ENCODE results near the gene AHDC1.
"Not testable (repeated sequence)": the region's sequence is repeated elsewhere in the genome, so short reads cannot be mapped to it uniquely, and the experiment has no call there.

AHDC1 gene

GRCh38 chr1:27552911-27553420 is 51.0 kb downstream of the AHDC1 start:
- no peak for DNase-seq (ENCODE audit: low read depth, low spot score)

- no peak for DNase-seq (ENCODE audit: low read depth, low spot score)
These were observed 52.0 kb downstream of the AHDC1 start for GRCh38 chr1:27551953-27552312.

GRCh38 chr1:27551170-27551952 is 52.6 kb downstream of the AHDC1 start:
- no peak for DNase-seq (ENCODE audit: low read depth, low spot score)

DNA sequence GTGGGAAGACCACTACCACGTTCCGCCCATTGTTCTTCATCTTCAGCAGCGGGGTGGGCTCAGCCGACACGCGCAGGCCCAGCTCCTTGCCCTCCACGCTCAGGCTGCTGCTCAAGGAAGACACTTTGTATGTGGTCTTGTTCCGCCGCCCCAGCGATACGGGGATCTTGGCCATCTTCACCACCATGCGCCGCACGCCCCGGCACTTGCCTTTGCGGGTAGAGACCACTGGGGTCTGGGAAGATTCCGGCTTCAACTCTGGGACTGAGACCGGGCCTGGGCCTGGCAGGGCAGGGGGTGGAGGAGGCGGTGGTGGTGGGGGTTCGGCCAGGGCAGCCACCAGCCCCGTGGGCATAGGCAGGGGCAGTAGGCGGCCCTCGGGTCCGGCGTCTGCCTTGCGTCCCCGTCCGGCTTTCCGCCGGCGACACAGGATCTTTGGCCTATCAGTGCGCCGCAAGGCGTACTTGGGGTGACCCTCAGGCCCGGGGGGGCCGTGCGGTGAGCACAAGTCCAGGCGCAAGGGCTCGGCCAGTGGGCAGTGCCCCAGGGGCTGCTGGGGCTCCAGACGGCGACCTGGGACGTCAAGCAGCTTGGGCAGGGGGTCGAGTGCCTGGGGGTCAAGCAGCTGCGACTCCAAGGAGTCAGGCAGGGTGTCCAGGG is 53.3 kb downstream of the AHDC1 start:
- DNase-seq (ENCODE audit: low read depth, low spot score) = no peak

DNA sequence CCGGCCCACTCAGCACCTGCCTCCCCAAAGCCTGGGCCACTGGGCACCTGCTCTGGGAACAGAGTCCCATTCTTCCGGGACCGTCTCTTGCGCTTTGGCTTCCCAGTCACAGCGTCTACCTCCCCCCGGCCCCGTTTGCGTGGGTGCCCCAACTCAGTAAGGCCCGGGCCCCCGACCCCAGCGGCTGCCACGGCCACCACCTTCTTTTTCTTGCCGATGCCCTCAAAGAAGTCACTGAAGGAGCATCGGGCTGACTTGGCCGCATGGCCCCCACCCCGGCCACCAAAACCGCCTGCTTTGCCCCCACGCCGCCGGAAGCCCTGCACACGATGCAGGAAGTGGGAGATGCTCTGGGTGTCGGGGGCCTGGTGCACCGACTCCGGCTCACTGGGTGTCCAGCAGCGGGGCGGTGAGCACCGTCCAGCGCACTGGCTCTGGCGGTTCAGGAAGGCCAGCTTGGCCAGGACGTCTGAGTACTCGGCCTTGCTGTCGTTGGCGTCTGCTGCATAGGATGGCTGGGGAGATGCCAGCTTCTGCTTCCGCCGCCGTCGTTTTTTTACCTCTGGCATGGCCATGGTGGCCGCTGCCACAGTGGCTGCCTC is 54.0 kb downstream of the AHDC1 start:
- DNase-seq (ENCODE audit: low read depth, low spot score) = no peak

- no peak for DNase-seq (ENCODE audit: low read depth, low spot score)
These were observed 54.9 kb downstream of the AHDC1 start for GRCh38 chr1:27548858-27549719.

- DNase-seq (ENCODE audit: low read depth, low spot score) = no peak
These were observed 55.6 kb downstream of the AHDC1 start for GRCh38 chr1:27548136-27548853.

DNA sequence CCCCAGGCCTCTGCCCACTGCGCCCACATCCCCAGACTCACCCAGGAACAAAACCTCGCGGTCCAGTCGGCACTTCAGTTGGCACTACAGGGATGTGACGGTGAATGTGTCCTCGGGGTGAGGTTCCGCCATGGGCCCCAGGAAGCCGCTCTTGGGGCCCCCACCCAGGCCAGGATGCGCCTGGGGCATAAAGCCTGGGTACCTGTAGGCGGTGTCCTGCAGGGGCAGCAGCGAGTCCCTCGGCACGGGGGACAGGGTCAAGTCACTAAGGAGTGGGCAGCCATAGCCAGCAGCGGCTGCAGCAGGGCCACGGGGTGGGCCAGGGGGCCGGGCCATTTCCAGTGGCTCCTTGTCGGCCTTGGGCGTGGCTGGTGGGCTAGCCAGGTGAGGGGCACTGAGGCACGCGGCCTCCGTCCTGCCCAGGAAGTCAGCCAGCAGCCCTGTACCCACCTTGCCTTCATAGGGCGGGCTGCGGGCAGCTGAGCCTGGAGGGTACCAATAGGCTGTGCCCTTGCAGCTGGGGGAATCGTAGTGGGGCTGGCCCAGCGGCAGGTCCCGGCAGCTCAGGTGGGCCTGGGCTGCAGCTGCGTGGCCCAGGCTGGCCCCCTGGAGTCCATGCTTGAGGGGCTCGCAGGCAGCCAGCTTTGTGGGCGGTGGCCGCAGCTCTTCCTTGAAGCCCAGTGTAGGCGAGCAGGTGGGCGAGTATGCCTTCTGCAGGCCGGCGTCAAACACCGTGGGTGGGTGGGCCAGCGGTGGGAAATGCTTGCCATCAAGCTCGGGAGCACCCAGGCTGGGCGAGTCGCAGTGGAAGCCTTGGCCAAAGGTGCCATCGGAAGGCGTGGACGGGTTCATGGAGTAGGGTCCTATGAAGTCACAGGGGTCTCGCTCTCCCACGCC is 56.5 kb downstream of the AHDC1 start:
- no peak for DNase-seq (ENCODE audit: low read depth, low spot score)

GRCh38 chr1:27545876-27546275 is 58.1 kb downstream of the AHDC1 start:
- no peak for DNase-seq (ENCODE audit: low read depth, low spot score)

DNA sequence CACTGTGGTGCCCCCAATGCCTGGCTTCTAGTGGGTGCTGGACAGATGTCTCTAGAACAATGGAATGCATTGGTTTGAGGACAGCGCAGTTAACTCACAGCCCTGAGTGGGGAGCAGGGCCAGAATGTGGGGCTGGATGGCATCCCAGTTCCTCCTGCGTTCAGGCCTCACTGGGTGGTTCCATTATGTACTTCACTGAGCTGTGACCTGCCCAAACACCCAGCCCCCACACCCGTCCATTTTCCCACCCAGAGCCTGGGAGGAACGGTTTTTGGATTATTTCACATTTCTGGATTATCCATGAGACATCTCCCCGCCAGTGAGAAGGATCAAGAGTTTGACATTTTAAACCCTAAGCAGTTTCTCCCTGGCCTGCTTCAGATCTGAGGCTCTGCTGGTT is 58.7 kb downstream of the AHDC1 start:
- DNase-seq (ENCODE audit: low read depth, low spot score) = no peak

GRCh38 chr1:27544834-27545233 is 59.1 kb downstream of the AHDC1 start:
- DNase-seq (ENCODE audit: low read depth, low spot score) = no peak

DNA sequence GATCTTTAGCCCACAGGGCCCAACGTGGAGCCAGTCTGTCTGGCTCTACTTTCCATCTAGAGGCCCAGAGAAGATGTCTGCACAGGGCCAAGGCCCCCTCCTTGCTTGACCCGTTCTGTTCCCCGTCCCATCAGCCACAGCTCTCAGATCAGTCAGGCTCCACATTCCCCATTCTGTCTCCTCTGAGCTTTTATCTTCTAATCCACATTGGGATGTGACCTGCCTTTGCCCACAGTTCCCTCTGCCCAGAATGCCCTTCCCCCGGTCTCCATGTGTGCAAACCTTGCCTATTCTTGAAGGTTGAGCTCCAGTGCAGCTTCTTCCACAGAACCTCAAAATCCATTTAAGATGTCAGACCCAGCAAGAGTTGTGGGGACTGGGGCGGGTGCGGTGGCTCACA is 60.7 kb downstream of the AHDC1 start:
- no peak for DNase-seq (ENCODE audit: low read depth, low spot score)

- DNase-seq (ENCODE audit: low read depth, low spot score) = no peak
These were observed 61.3 kb downstream of the AHDC1 start for GRCh38 chr1:27542463-27543273.

DNA sequence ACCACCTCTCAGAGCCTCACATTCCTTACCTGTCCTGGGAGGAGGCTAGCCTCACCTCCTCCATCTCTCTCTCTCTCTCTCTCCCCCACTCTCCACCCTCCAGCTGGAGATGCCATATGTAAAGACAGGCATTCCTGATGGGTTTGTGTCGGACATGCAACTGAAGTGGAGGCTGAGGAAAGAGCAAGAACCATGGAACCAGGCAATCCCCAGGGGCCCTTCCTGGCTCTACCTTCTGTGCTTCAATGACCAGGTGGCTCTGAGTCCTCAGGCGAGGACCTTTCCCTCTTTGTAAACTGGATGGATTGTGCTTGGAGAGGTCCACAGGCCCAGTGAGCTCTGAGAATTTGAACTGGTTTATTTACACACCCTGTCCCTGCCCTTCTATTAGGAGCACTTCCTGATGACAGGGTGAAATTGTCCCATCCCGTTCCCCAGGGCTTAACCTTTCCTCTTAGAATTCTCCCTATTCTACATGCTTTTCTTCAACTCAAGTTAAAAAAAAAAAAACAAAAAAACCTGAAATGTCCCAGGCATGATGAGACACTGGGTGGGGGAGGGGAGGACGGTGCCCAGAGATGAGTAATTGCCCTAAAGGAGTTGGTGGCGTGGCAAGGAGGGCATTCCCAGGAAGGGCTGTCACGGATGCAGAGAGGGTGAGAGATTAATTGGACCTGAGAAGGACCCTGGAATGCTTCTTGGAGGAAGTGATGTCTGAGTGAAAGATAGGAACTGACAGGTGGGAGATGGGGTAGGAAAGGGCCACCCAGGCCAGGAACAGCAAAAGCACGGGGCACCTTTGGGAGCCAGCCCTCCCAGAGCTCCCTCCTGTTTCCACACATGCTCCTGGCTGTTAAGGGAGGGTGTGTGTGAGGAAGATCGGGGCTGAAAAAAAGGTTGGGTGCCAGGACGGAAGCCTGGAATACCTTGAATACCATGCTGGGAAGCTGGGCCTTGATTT is 63.8 kb downstream of the AHDC1 start:
- DNase-seq (ENCODE audit: low read depth, low spot score) = no peak

DNA sequence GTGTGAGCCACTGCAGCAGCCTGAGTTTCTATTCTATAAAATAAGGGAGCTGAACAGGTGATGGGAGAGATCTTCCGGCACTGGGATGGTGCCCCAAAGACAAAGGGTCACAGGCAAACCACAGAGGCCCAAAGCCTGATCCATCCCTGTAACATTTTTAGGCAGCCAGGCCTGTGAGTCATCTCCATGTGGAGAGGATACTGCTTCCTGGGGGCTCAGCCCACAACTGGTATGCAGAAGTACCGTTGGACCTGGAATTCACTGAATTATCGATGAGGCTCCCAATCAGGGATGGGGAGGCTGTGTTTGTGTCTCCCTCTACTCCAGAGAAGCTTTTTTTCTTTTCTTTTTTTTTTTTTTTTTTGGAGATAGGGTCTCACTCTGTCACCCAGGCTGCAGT is 65.2 kb downstream of the AHDC1 start:
- no peak for DNase-seq (ENCODE audit: low read depth, low spot score)

GRCh38 chr1:27538305-27538676 is 65.7 kb downstream of the AHDC1 start:
- not testable (repeated sequence) for DNase-seq (ENCODE audit: low read depth, low spot score)

DNA sequence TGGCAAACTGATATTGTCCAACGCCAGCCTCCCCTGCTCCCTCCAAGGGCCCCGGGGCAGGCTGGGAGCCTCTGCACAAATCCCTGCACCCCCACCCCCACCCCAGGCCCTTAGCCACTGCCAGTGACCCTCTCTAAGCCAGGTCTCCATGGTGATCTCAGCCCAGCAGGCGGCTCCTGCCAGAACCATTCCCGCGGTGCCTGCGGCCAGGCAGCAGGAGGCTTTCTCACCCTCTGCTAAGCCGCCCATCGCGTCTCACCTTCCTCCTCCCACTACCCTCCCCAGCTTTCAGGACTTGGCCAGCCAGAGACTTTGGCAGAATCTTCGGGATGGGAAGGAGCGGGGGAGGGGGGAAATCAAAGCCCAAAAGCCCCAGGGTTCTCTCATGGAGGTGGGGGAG is 67.2 kb downstream of the AHDC1 start:
- no peak for DNase-seq (ENCODE audit: low read depth, low spot score)
